GM12864 (cell line): ENCODE measurements around the gene SLC25A48.
"Not testable (repeated sequence)": the region's sequence is repeated elsewhere in the genome, so short reads cannot be mapped to it uniquely, and the experiment has no call there.

Source experiments
- DNase-seq: peaks from one replicate; pipeline ENCODE4 v3.0.0-alpha.2; 2011; ENCODE audit warnings: low read depth
- H3K4me3 ChIP-seq: 2 replicates; pipeline ENCODE4 v1.5.1; 2011; ENCODE audit warnings: mild to moderate bottlenecking, low read depth, low read length, control low read depth
- CTCF ChIP-seq: IDR thresholded peaks from 2 replicates; pipeline ENCODE4 v1.5.1; 2011; ENCODE audit warnings: low read depth, mild to moderate bottlenecking, moderate library complexity, low read length, control low read depth, inconsistent platforms; ENCODE audit errors: missing control alignments

The SLC25A48 gene

GRCh38 chr5:135833961-135834638 lies 363 bp upstream of the SLC25A48 start:
- peak; percentile 86 for TF ChIP-seq CTCF
- no peak overlapping the region for H3K4me3 ChIP-seq
- DNase-seq, result no peak

GRCh38 chr5:135835766-135836165 lies 1.3 kb downstream of the SLC25A48 start:
- H3K4me3 ChIP-seq, result no peak overlapping the region
- DNase-seq, result no peak
- TF ChIP-seq CTCF, result no peak

GRCh38 chr5:135838395-135838794 lies 3.9 kb downstream of the SLC25A48 start:
- H3K4me3 ChIP-seq, DNase-seq: not testable (repeated sequence)

GRCh38 chr5:135839566-135839965 lies 5.1 kb downstream of the SLC25A48 start:
- no peak overlapping the region for H3K4me3 ChIP-seq
- no peak for TF ChIP-seq CTCF
- no peak for DNase-seq

GRCh38 chr5:135840959-135841358 lies 6.5 kb downstream of the SLC25A48 start:
- DNase-seq, result no peak
- TF ChIP-seq CTCF, result no peak
- H3K4me3 ChIP-seq, result no peak overlapping the region

- H3K4me3 ChIP-seq, result no peak overlapping the region
- DNase-seq, result no peak
- no peak for TF ChIP-seq CTCF
Observed at GRCh38 chr5:135842737-135843136, 8.3 kb downstream of the SLC25A48 start.

- TF ChIP-seq CTCF, result no peak
- DNase-seq, result no peak
- H3K4me3 ChIP-seq, result no peak overlapping the region
Observed at GRCh38 chr5:135843571-135844337, 9.3 kb downstream of the SLC25A48 start.
